DND-41 (cell line): ENCODE measurements around the gene SCARF1.
"Not testable (repeated sequence)": the region's sequence is repeated elsewhere in the genome, so short reads cannot be mapped to it uniquely, and the experiment has no call there.

Experiments
- ATAC-seq: fragments of 200-7000 bp; cut with Tn5 transposase; 3 replicates; pipeline ENCODE4 v1.9.1; 2021; ENCODE audit warnings: low read depth; ENCODE audit not compliant: insufficient read depth
- DNase-seq: peaks from one replicate; pipeline ENCODE4 v3.0.0-alpha.2; 2020
- H2AFZ ChIP-seq: 2 replicates; pipeline ENCODE4 v1.6.0; 2012; ENCODE audit warnings: low read depth, low read length
- H3K27ac ChIP-seq: 2 replicates; pipeline ENCODE4 v1.5.1; 2012; ENCODE audit warnings: low read length, inconsistent platforms
- H3K27me3 ChIP-seq: fragments of 200-600 bp; sonication (generic); 2 replicates; pipeline ENCODE4 v1.6.0; 2012; ENCODE audit warnings: low read length, mild to moderate bottlenecking, inconsistent platforms; ENCODE audit not compliant: insufficient read depth, poor library complexity
- H3K36me3 ChIP-seq: 2 replicates; pipeline ENCODE4 v1.5.1; 2012; ENCODE audit warnings: low read length, inconsistent platforms; ENCODE audit not compliant: insufficient read depth
- H3K4me1 ChIP-seq: 2 replicates; pipeline ENCODE4 v1.5.1; 2012; ENCODE audit warnings: mild to moderate bottlenecking, low read length; ENCODE audit not compliant: insufficient read depth
- H3K4me2 ChIP-seq: 2 replicates; pipeline ENCODE4 v1.6.0; 2012; ENCODE audit warnings: mild to moderate bottlenecking, moderate library complexity, low read length, inconsistent platforms; ENCODE audit not compliant: insufficient read depth
- H3K4me3 ChIP-seq, 2 experiments: fragments of 200-600 bp in 1 of 2; shearing (Covaris generic) in 1 of 2; 2 replicates each; pipeline ENCODE4 v1.5.1; 2012 to 2016; ENCODE audit warnings: inconsistent platforms in 2 of 2, low read length in 2 of 2, mild to moderate bottlenecking in 2 of 2, low read depth in 1 of 2, moderate library complexity in 1 of 2
- H3K79me2 ChIP-seq: 2 replicates; pipeline ENCODE4 v1.6.0; 2012; ENCODE audit warnings: low read length, inconsistent platforms; ENCODE audit not compliant: insufficient read depth
- H3K9ac ChIP-seq: 2 replicates; pipeline ENCODE4 v1.6.0; 2012; ENCODE audit warnings: low read depth, mild to moderate bottlenecking, inconsistent platforms, low read length, moderate library complexity
- H3K9me3 ChIP-seq: 2 replicates; pipeline ENCODE4 v1.5.1; 2012; ENCODE audit warnings: low read length, moderate library complexity, mild to moderate bottlenecking, inconsistent platforms; ENCODE audit not compliant: insufficient read depth, severe bottlenecking
- H4K20me1 ChIP-seq: 2 replicates; pipeline ENCODE4 v1.6.0; 2012; ENCODE audit warnings: low read length; ENCODE audit not compliant: insufficient read depth
- CTCF ChIP-seq: IDR thresholded peaks from 2 replicates; pipeline ENCODE4 v1.5.1; 2012; ENCODE audit warnings: borderline replicate concordance, low read length, moderate library complexity, mild to moderate bottlenecking; ENCODE audit not compliant: poor library complexity, severe bottlenecking; ENCODE audit errors: extremely low read depth
- EZH2 ChIP-seq: IDR thresholded peaks from 3 replicates; pipeline ENCODE4 v1.6.1; 2012; ENCODE audit warnings: borderline replicate concordance, low read depth, mild to moderate bottlenecking, moderate library complexity, low read length, inconsistent platforms; ENCODE audit not compliant: severe bottlenecking

SCARF1 gene

GRCh38 chr17:1676401-1676800 lies 30.9 kb upstream of the SCARF1 start:
- H3K27me3 ChIP-seq, result no peaks in the 10 kb centered on the region
- no peak overlapping the region for H3K4me2 ChIP-seq
- no peak for DNase-seq
- no peak for TF ChIP-seq CTCF
- TF ChIP-seq EZH2, result no peak
- H2AFZ ChIP-seq, result no peak overlapping the region
- H4K20me1 ChIP-seq, result peaks cover 71% of the 10 kb centered on the region
- no peak overlapping the region for H3K27ac ChIP-seq
- H3K4me1 ChIP-seq, result peaks cover 7% of the 10 kb centered on the region; the same call in 1 of the 2 replicates
- peaks cover 95% of the 10 kb centered on the region for H3K36me3 ChIP-seq
- ATAC-seq, result no peak; the same call in 2 of the 3 replicates
- no peak overlapping the region for H3K9ac ChIP-seq
- H3K9me3 ChIP-seq, result no peaks in the 10 kb centered on the region
- H3K79me2 ChIP-seq, result peaks cover 57% of the 10 kb centered on the region
- H3K4me3 ChIP-seq, result no peak overlapping the region

GRCh38 chr17:1673041-1673785 lies 27.7 kb upstream of the SCARF1 start:
- TF ChIP-seq CTCF (no peak), EZH2 (no peak)
- no peak overlapping the region for H3K4me2 ChIP-seq
- H3K27ac ChIP-seq, result no peak overlapping the region
- H3K79me2 ChIP-seq, result peaks cover 47% of the 10 kb centered on the region
- no peak overlapping the region for H2AFZ ChIP-seq
- H3K27me3 ChIP-seq, result no peaks in the 10 kb centered on the region
- H3K36me3 ChIP-seq, result peaks cover 94% of the 10 kb centered on the region
- no peak overlapping the region for H3K9ac ChIP-seq
- H3K4me1 ChIP-seq, result no peaks in the 10 kb centered on the region
- DNase-seq (no peak), ATAC-seq (no peak)
- peaks cover 55% of the 10 kb centered on the region for H4K20me1 ChIP-seq
- H3K9me3 ChIP-seq, result no peaks in the 10 kb centered on the region
- no peak overlapping the region for H3K4me3 ChIP-seq

GRCh38 chr17:1663934-1664333 lies 18.4 kb upstream of the SCARF1 start:
- H3K4me3 ChIP-seq, result not testable (repeated sequence)
- H3K79me2 ChIP-seq, result peaks cover 31% of the 10 kb centered on the region

GRCh38 chr17:1661045-1661444 lies 15.5 kb upstream of the SCARF1 start:
- TF ChIP-seq CTCF, result no peak
- TF ChIP-seq EZH2, result no peak
- ATAC-seq, result no peak
- Histone ChIP-seq H2AFZ (no peak overlapping the region), H3K9me3 (no peaks in the 10 kb centered on the region), H3K9ac (no peak overlapping the region), H3K27ac (no peak overlapping the region), H3K4me3 (no peak overlapping the region), H3K27me3 (no peaks in the 10 kb centered on the region), H3K36me3 (peaks cover 90% of the 10 kb centered on the region), H4K20me1 (peaks cover 40% of the 10 kb centered on the region), H3K4me2 (no peak overlapping the region), H3K4me1 (no peaks in the 10 kb centered on the region), H3K79me2 (peaks cover 13% of the 10 kb centered on the region)
- DNase-seq, result no peak

More at GRCh38 chr17:1663934-1664333, 18.4 kb upstream of the SCARF1 start:
- peaks cover 88% of the 10 kb centered on the region for H3K36me3 ChIP-seq
- H3K27me3 ChIP-seq, H3K27ac ChIP-seq, H3K9ac ChIP-seq, H3K4me1 ChIP-seq, DNase-seq, H3K9me3 ChIP-seq, ATAC-seq, H2AFZ ChIP-seq, H3K4me2 ChIP-seq: not testable (repeated sequence)
- peaks cover 36% of the 10 kb centered on the region for H4K20me1 ChIP-seq
